Activated CD4-positive, alpha-beta memory T cell treated with anti-CD3 and anti-CD28 coated beads, Interleukin-2, amount 10 ng/mL, durations not matched to agents 7 days and 5 days (primary cell): ENCODE data around the gene SYNGAP1. TPM values are rescaled to one million over a fixed set of nuclear protein-coding genes. Genes with fewer than 3 reads are reported as not detected.
"Not testable (repeated sequence)": the region's sequence is repeated elsewhere in the genome, so short reads cannot be mapped to it uniquely, and the experiment has no call there.

Experiments
- CTCF ChIA-PET: fragments of 350-600 bp; sonication (Branson Sonifier 250); formaldehyde crosslinking; loops from one replicate; lab custom pipeline; 2021; ENCODE audit warnings: antibody characterized with exemption, inconsistent platforms; lab: Charles Lee
- POLR2A ChIA-PET: fragments of 350-600 bp; sonication (Branson Sonifier 250); formaldehyde crosslinking; loops from one replicate; lab custom pipeline; 2021; ENCODE audit warnings: antibody characterized with exemption; lab: Charles Lee
- DNase-seq: peaks from one replicate; pipeline ENCODE4 v3.0.0-alpha.2; 2020
- H3K27ac Mint-ChIP-seq: one replicate; pipeline ENCODE4 v1.8.0; 2021; ENCODE audit warnings: mild to moderate bottlenecking, mixed read lengths
- H3K27me3 Mint-ChIP-seq: one replicate; pipeline ENCODE4 v1.8.0; 2021; ENCODE audit warnings: mixed read lengths
- H3K36me3 Mint-ChIP-seq: one replicate; pipeline ENCODE4 v1.8.0; 2021; ENCODE audit warnings: low read depth, mixed read lengths
- H3K4me1 Mint-ChIP-seq: one replicate; pipeline ENCODE4 v1.8.0; 2021; ENCODE audit warnings: mixed read lengths
- H3K4me3 Mint-ChIP-seq: one replicate; pipeline ENCODE4 v1.8.0; 2021; ENCODE audit warnings: mild to moderate bottlenecking, mixed read lengths
- H3K9me3 Mint-ChIP-seq: one replicate; pipeline ENCODE4 v1.8.0; 2021; ENCODE audit warnings: mixed read lengths
- total RNA-seq, 2 experiments: library from RNA; stranded (reverse); gene quantifications; one replicate each; pipeline ENCODE4 v1.2.3, GENCODE V29; 2021

The SYNGAP1 gene
- total RNA-seq, 2 experiments from 2014 or later = 35.3 to 39.7 TPM

DNA sequence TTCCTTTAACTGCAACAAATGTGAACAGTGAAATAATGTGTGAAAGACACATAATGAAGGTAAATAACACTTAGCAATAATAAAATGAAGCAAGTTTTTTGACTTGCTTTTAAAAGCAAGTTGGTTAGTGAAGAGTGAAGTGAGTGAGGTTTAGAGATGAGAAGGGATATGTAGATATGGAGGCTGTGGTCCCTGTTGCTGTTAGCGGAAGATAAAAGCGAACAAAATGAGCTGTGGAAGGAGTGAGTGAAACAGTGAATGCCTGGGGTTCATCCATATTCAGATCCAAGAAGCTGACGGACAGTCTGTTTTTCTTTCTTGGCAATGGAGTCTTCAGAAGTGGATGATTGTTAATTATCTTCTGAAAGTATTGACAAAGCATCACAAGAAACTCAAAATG lies 58.0 kb downstream of the SYNGAP1 start:
- H3K27me3 Mint-ChIP-seq = peaks cover 15% of the 10 kb centered on the region
- H3K4me1 Mint-ChIP-seq = no peaks in the 10 kb centered on the region
- CTCF ChIA-PET = no interaction called here
- H3K9me3 Mint-ChIP-seq = no peaks in the 10 kb centered on the region
- no peak overlapping the region for H3K27ac Mint-ChIP-seq
- no peak for DNase-seq
- no peaks in the 10 kb centered on the region for H3K36me3 Mint-ChIP-seq
- H3K4me3 Mint-ChIP-seq = no peak overlapping the region
- POLR2A ChIA-PET = no interaction called here

DNA sequence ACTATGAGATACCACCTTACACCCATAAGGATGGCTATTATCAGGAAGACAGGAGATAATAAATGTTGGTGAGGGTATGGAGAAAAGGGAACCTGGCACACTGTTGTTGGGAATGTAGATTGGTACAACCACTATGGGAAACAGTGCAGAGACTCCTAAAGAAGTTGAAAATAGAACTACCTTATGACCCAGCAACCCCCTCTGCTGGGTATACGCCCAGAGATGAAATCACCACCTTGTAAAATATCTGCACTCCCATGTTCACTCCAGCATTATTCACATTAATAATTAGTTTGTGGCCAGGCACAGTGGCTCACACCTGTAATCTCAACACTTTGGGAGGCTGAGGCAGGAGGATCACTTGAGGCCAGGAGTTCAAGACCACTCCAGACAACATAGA lies 61.3 kb downstream of the SYNGAP1 start:
- POLR2A ChIA-PET = no interaction called here
- CTCF ChIA-PET = interaction anchor here (0.6 to 1.0 kb wide), 2 partner anchors 90 to 1568 kb away, joined by 3 read pairs; no protein-coding TSS in a partner anchor
- H3K27ac Mint-ChIP-seq = no peak overlapping the region
- H3K4me3 Mint-ChIP-seq = no peak overlapping the region
- H3K9me3 Mint-ChIP-seq = no peaks in the 10 kb centered on the region
- H3K27me3 Mint-ChIP-seq = peaks cover 15% of the 10 kb centered on the region
- no peak for DNase-seq
- H3K36me3 Mint-ChIP-seq = no peaks in the 10 kb centered on the region
- no peaks in the 10 kb centered on the region for H3K4me1 Mint-ChIP-seq

DNA sequence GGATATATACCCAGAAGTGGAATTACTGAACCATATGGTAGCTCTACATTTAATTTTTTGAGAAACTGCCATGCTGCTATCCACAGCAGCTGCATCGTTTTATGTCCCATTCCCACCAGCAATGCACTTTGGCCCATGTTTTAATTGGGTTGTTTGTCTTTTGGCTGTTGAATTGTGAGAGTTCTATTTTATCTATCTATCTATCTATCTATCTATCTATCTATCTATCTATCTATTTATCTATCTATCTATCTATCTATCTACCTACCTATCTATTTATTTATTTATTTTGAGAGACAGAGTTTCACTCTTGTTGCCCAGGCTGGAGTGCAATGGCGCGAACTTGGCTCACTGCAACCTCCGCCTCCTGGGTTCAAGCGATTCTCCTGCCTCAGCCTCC lies 62.8 kb downstream of the SYNGAP1 start:
- DNase-seq, H3K4me3 Mint-ChIP-seq, H3K27ac Mint-ChIP-seq, H3K36me3 Mint-ChIP-seq, POLR2A ChIA-PET, H3K4me1 Mint-ChIP-seq, H3K9me3 Mint-ChIP-seq, CTCF ChIA-PET: not testable (repeated sequence)
- H3K27me3 Mint-ChIP-seq = peaks cover 17% of the 10 kb centered on the region

DNA sequence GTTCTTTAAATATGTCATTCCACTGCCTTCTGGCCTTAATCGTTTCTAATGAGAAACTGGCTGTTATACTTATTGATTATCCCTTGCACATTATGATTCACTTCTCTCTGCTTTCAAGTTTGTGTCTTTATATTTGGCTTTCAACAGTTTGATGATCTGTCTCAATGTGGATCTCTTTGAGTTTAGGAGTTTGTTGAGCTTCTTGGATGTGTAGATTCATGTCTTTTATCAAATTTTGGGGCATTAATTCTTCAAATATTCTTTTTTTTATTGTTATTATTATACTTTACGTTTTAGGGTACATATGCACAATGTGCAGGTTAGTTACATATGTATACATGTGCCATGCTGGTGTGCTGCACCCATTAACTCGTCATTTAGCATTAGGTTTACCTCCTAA lies 63.8 kb downstream of the SYNGAP1 start:
- no peak for DNase-seq
- Mint-ChIP-seq H3K9me3 (no peaks in the 10 kb centered on the region), H3K36me3 (no peaks in the 10 kb centered on the region), H3K4me1 (peaks cover 2% of the 10 kb centered on the region), H3K27ac (no peak overlapping the region), H3K4me3 (no peak overlapping the region), H3K27me3 (peaks cover 16% of the 10 kb centered on the region)
- ChIA-PET POLR2A (no interaction called here), CTCF (no interaction called here)

DNA sequence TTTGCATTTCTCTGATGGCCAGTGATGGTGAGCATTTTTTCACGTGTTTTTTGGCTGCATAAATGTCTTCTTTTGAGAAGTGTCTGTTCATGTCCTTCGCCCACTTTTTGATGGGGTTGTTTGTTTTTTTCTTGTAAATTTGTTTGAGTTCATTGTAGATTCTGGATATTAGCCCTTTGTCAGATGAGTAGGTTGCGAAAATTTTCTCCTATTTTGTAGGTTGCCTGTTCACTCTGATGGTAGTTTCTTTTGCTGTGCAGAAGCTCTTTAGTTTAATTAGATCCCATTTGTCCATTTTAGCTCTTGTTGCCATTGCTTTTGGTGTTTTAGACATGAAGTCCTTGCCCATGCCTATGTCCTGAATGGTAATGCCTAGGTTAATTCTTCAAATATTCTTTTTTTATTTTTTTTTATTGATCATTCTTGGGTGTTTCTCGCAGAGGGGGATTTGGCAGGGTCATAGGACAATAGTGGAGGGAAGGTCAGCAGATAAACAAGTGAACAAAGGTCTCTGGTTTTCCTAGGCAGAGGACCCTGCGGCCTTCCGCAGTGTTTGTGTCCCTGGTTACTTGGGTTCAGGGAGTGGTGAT lies 64.9 kb downstream of the SYNGAP1 start:
- H3K4me3 Mint-ChIP-seq, POLR2A ChIA-PET, H3K36me3 Mint-ChIP-seq, CTCF ChIA-PET, H3K27ac Mint-ChIP-seq, H3K9me3 Mint-ChIP-seq, DNase-seq, H3K4me1 Mint-ChIP-seq: not testable (repeated sequence)
- peaks cover 17% of the 10 kb centered on the region for H3K27me3 Mint-ChIP-seq

DNA sequence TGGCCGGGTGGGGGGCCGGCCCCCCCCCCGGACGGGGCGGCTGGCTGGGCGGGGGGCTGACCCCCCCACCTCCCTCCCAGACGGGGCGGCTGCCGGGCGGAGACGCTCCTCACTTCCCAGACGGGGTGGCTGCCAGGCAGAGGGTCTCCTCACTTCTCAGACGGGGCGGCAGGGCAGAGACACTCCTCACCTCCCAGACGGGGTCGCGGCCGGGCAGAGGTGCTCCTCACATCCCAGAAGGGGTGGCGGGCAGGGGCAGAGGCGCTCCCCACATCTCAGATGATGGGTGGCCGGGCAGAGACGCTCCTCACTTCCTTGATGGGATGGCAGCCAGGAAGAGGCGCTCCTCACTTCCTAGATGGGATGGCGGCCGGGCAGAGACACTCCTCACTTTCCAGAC lies 65.8 kb downstream of the SYNGAP1 start:
- DNase-seq, POLR2A ChIA-PET, CTCF ChIA-PET, H3K27ac Mint-ChIP-seq, H3K9me3 Mint-ChIP-seq, H3K36me3 Mint-ChIP-seq, H3K4me1 Mint-ChIP-seq, H3K4me3 Mint-ChIP-seq: not testable (repeated sequence)
- peaks cover 16% of the 10 kb centered on the region for H3K27me3 Mint-ChIP-seq

DNA sequence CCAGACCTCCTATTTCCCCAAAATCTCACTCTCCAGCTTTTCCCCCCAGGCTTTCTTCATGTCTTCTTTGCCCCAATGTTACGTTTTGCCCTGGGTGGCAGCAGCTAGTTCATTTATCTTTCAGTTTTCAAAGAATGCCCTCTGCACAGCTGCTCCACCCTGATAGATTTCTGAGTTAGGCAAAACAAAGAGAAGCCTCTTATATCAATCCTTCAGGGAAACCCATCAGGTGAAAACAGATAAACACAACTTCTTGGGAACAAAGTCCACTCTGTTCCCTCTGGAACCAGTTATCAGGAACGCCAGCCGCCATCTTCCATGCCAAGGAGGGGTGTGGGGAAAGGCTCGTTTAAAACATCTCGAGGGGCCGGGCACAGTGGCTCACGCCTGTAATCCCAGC lies 68.5 kb downstream of the SYNGAP1 start:
- CTCF ChIA-PET = no interaction called here
- H3K36me3 Mint-ChIP-seq = no peaks in the 10 kb centered on the region

DNA sequence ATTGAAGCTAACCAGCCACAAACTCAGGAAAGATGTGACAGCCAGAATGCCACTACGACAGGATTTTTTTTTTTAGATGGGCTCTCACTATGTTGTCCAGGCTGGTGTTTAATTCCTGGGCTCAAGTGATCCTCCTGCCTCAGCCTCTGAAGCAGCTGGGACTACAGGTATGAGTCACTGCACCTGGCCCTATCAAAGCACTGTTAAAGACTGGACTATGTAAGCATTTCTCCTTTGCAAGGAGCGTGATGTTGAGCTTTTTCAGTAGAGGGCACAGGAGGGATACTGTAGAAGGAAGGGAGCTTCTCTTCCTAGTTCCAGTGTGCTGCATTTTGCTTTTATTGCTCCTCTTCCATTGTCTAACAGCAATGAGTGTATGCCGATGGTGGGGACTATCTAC lies 70.3 kb downstream of the SYNGAP1 start:
- Mint-ChIP-seq H3K4me3 (no peak overlapping the region), H3K27me3 (peaks cover 12% of the 10 kb centered on the region), H3K27ac (no peak overlapping the region), H3K9me3 (no peaks in the 10 kb centered on the region), H3K4me1 (peaks cover 2% of the 10 kb centered on the region), H3K36me3 (no peaks in the 10 kb centered on the region)
- ChIA-PET POLR2A (no interaction called here), CTCF (interaction anchor here (1.6 kb wide), 1 partner anchor 89 kb away, joined by 3 read pairs; the partner anchor contains the start of gene BAK1)
- no peak for DNase-seq

More for the DNA sequence above, 68.5 kb downstream of the SYNGAP1 start:
- no peak overlapping the region for H3K27ac Mint-ChIP-seq
- POLR2A ChIA-PET = no interaction called here
- H3K9me3 Mint-ChIP-seq = no peaks in the 10 kb centered on the region
- DNase-seq = no peak
- no peak overlapping the region for H3K4me3 Mint-ChIP-seq
- peaks cover 12% of the 10 kb centered on the region for H3K27me3 Mint-ChIP-seq
- peaks cover 2% of the 10 kb centered on the region for H3K4me1 Mint-ChIP-seq

DNA sequence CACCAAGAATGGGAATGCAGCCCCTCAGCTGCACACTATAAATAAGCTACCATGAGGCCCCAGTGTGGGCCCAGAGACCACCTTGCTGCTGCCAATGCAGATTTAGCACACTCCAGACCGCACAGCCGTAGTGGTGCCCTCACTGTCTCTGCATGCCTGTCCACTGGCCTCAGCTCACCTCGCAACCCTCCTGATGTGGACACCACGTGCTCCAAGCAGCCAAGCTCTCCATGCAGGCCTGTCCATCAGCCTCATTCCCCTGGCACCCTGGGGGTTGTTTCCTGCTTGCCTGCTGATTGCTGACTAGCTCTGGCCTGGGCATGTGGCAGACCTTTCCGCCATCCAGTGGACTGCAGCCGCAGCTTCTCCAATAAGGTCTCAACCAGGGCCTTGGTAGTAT lies 70.8 kb downstream of the SYNGAP1 start:
- Mint-ChIP-seq H3K27me3 (peaks cover 12% of the 10 kb centered on the region), H3K4me1 (peaks cover 2% of the 10 kb centered on the region), H3K36me3 (no peaks in the 10 kb centered on the region), H3K9me3 (no peaks in the 10 kb centered on the region), H3K27ac (no peak overlapping the region), H3K4me3 (no peak overlapping the region)
- ChIA-PET POLR2A (no interaction called here), CTCF (interaction anchor here (0.9 to 1.6 kb wide), 2 partner anchors 89 to 117 kb away, joined by 3 to 4 read pairs; partner anchors contain the start of gene BAK1)
- no peak for DNase-seq

DNA sequence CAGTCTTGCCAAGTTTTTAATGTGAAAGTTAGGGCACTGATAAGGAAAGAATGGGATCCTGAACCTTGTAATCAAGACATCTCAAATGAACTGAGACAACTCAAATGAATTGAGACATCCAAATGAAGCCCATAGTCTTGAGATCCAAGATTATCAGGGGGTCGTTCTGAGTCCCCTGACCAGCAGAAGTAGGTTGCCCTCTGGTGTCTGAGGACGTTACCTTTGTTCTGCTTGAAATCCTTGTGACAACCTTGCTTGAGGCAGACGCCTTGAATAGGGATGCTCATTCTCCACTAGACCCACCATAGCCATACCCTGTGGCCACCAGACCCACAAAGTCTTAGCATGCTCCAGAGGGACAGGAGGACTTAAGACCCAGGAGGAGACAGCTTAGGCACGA lies 72.2 kb downstream of the SYNGAP1 start:
- peaks cover 2% of the 10 kb centered on the region for H3K4me1 Mint-ChIP-seq
- no peaks in the 10 kb centered on the region for H3K36me3 Mint-ChIP-seq
- no peak for DNase-seq
- no peak overlapping the region for H3K27ac Mint-ChIP-seq
- H3K4me3 Mint-ChIP-seq = no peak overlapping the region
- no peaks in the 10 kb centered on the region for H3K9me3 Mint-ChIP-seq
- ChIA-PET POLR2A (no interaction called here), CTCF (no interaction called here)
- H3K27me3 Mint-ChIP-seq = peaks cover 14% of the 10 kb centered on the region

DNA sequence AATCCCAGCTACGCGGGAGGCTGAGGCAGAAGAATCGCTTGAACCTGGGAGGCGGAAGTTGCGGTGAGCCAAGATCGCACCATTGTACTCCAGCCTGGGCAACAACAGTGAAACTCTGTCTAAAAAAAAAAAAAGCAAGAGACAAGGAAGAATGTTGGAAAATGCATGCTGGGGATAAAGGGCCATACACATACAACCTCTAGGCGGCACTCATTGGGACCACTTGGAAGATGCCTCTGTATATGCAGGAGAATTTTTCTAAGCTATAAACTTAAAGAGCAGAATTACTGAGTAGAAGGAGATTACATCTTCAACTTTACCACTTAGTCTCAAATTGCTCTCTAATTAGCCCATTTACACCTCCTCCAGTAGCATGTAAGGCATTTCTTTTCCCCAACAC lies 77.3 kb downstream of the SYNGAP1 start:
- Mint-ChIP-seq H3K36me3 (no peaks in the 10 kb centered on the region), H3K9me3 (no peaks in the 10 kb centered on the region), H3K4me1 (no peaks in the 10 kb centered on the region), H3K4me3 (no peak overlapping the region), H3K27ac (no peak overlapping the region), H3K27me3 (peaks cover 15% of the 10 kb centered on the region)
- POLR2A ChIA-PET = no interaction called here
- CTCF ChIA-PET = no interaction called here
- no peak for DNase-seq

DNA sequence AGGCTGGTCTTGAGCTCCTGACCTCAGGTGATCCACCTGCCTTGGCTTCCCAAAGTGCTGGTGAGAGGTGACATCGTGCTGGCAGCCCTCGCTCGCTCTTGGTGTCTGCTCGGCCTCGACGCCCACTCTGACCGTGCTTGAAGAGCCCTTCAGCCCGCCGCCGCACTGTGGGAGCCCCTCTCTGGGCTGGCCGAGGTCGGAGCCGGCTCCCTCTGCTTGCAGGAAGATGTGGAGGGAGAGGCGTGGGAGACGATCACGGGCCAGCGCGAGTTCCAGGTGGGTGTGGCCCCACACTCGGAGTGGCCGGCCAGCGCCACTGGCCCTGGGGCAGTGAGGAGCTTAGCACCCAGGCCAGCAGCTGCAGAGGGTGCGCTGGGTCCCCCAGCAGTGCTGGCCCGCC lies 82.6 kb downstream of the SYNGAP1 start:
- no peak overlapping the region for H3K27ac Mint-ChIP-seq
- POLR2A ChIA-PET = no interaction called here
- peaks cover 12% of the 10 kb centered on the region for H3K27me3 Mint-ChIP-seq
- no peak overlapping the region for H3K4me3 Mint-ChIP-seq
- no peaks in the 10 kb centered on the region for H3K4me1 Mint-ChIP-seq
- H3K36me3 Mint-ChIP-seq = no peaks in the 10 kb centered on the region
- H3K9me3 Mint-ChIP-seq = no peaks in the 10 kb centered on the region
- CTCF ChIA-PET = no interaction called here
- DNase-seq = no peak

DNA sequence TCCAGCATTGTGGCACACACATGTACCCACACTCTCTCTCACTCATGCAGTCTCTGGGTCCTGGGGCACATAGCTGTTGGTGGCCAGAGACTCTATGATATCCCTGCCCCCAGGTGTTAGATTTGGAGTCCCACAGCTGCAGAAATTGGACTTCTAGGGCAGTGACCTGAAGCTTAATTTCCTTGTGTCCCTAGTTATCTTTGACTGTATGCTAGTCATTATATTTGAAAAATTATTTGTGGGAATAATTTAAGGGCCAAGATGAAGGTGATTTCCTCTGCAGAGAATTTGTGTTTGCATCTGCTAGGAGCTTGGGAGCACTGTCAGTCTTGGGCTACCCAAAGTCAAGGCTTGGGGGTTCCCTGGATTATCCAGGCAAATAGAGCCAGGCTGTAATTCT lies 84.6 kb downstream of the SYNGAP1 start:
- Mint-ChIP-seq H3K4me1 (peaks cover 10% of the 10 kb centered on the region), H3K27me3 (peaks cover 8% of the 10 kb centered on the region), H3K36me3 (no peaks in the 10 kb centered on the region), H3K9me3 (no peaks in the 10 kb centered on the region), H3K27ac (no peak overlapping the region), H3K4me3 (no peak overlapping the region)
- CTCF ChIA-PET = no interaction called here
- DNase-seq = no peak
- POLR2A ChIA-PET = no interaction called here
